Osteocyte (in vitro differentiated cells): ENCODE data around the gene MARS2. TPM values are rescaled to one million over a fixed set of nuclear protein-coding genes. Genes with fewer than 3 reads are reported as not detected.
A peak's percentile ranks its signal among the peaks of the same experiment; 100 is the strongest.
"Not testable (repeated sequence)": the region's sequence is repeated elsewhere in the genome, so short reads cannot be mapped to it uniquely, and the experiment has no call there.

Experiments used
- DNase-seq: peaks from one replicate; pipeline ENCODE4 v3.0.0; 2021; ENCODE audit warnings: mixed read lengths; ENCODE audit not compliant: unreplicated experiment; ENCODE audit errors: extremely low spot score
- H3K27ac Mint-ChIP-seq: one replicate; pipeline ENCODE4 v1.8.0; 2021; ENCODE audit warnings: mild to moderate bottlenecking, mixed read lengths; ENCODE audit not compliant: unreplicated experiment
- H3K27me3 Mint-ChIP-seq: one replicate; pipeline ENCODE4 v1.8.0; 2021; ENCODE audit warnings: mixed read lengths; ENCODE audit not compliant: unreplicated experiment
- H3K36me3 Mint-ChIP-seq: one replicate; pipeline ENCODE4 v1.8.0; 2021; ENCODE audit warnings: mixed read lengths; ENCODE audit not compliant: unreplicated experiment
- H3K4me1 Mint-ChIP-seq: one replicate; pipeline ENCODE4 v1.8.0; 2021; ENCODE audit warnings: mixed read lengths; ENCODE audit not compliant: unreplicated experiment
- H3K4me3 Mint-ChIP-seq: one replicate; pipeline ENCODE4 v1.8.0; 2021; ENCODE audit warnings: mild to moderate bottlenecking, moderate library complexity, mixed read lengths; ENCODE audit not compliant: unreplicated experiment
- H3K9me3 Mint-ChIP-seq: one replicate; pipeline ENCODE4 v1.8.0; 2021; ENCODE audit warnings: mixed read lengths; ENCODE audit not compliant: unreplicated experiment
- total RNA-seq: library from RNA; stranded (reverse); gene quantifications from 2 replicates; pipeline ENCODE4 v1.2.1, GENCODE V29; 2021
- TF ChIP-seq, protein P1 (sequence below): fragments of 200-600 bp; sonication (generic); IDR thresholded peaks from 2 replicates; pipeline ENCODE4 v1.5.0; 2021; ENCODE audit warnings: antibody characterized with exemption, mild to moderate bottlenecking, moderate library complexity

MARS2 gene
- total RNA-seq, 1 donor from 2014 or later = 3.8 TPM

DNA sequence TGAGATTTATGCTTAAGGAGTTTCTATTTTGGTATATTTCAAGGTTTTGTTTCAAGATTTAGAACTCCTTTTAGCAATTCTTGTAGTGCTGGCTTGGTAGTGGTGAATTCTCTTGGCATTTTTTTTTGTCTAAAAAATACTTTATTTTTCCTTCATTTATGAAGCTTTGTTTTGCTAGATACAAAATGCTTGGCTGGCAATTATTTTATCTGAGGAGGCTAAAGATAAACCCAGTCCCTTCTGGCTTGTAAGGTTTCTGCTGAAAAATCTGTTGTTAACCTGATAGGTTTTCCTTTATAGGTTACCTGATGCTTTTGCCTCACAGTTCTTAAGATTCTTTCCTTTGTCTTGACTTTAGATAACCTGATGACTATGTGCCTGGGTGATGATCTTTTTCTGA, 5.4 kb upstream of the MARS2 start:
- DNase-seq, H3K27me3 Mint-ChIP-seq, H3K27ac Mint-ChIP-seq, H3K4me3 Mint-ChIP-seq, H3K9me3 Mint-ChIP-seq, H3K4me1 Mint-ChIP-seq, H3K36me3 Mint-ChIP-seq: not testable (repeated sequence)

- H3K9me3 Mint-ChIP-seq = no peaks in the 10 kb centered on the region
- H3K4me3 Mint-ChIP-seq = no peak overlapping the region
- no peak for DNase-seq
- TF ChIP-seq, protein P1, sequence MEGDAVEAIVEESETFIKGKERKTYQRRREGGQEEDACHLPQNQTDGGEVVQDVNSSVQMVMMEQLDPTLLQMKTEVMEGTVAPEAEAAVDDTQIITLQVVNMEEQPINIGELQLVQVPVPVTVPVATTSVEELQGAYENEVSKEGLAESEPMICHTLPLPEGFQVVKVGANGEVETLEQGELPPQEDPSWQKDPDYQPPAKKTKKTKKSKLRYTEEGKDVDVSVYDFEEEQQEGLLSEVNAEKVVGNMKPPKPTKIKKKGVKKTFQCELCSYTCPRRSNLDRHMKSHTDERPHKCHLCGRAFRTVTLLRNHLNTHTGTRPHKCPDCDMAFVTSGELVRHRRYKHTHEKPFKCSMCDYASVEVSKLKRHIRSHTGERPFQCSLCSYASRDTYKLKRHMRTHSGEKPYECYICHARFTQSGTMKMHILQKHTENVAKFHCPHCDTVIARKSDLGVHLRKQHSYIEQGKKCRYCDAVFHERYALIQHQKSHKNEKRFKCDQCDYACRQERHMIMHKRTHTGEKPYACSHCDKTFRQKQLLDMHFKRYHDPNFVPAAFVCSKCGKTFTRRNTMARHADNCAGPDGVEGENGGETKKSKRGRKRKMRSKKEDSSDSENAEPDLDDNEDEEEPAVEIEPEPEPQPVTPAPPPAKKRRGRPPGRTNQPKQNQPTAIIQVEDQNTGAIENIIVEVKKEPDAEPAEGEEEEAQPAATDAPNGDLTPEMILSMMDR = no peak
- no peak overlapping the region for H3K27ac Mint-ChIP-seq
- H3K36me3 Mint-ChIP-seq = no peaks in the 10 kb centered on the region
- H3K27me3 Mint-ChIP-seq = peaks cover 4% of the 10 kb centered on the region
- peaks cover 6% of the 10 kb centered on the region for H3K4me1 Mint-ChIP-seq
Observed at GRCh38 chr2:197700960-197701359, 4.2 kb upstream of the MARS2 start.

DNA sequence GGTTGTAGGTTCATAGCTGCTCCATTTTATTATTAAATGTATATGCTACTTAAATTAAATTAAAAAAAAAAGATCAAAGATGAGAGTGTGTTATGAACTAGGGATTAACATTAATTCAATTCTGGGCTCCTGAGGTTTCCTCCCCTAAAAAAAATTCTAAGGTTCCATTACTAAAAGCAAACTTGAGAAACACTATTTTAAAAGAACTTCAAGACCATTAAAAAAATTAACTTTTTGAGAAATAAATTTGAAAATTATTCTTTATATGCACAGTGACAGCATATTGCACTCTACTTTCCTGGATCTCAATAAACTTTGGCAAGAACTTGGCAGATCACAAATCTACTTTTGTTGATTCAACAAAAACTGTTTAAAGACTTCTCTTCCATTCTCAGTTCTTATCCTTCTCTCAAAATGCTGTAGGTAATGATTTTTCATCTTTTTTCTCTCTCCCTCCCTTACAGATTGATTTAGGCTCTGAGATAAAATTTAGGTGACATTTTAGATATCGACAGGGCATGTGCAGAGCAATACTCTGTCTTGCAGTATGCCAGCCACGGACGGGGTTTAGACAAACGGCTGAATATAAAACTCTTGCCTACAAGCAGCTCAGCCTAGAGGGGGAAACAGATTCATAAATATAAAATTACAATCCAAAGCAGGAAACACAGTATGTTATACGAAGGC, 592 bp upstream of the MARS2 start:
- no peak for DNase-seq
- peak overlapping the region; percentile 84 for H3K27ac Mint-ChIP-seq
- H3K4me1 Mint-ChIP-seq = peaks cover 29% of the 10 kb centered on the region
- no peaks in the 10 kb centered on the region for H3K9me3 Mint-ChIP-seq
- H3K4me3 Mint-ChIP-seq = peak overlapping the region; percentile 84
- no peaks in the 10 kb centered on the region for H3K27me3 Mint-ChIP-seq
- no peaks in the 10 kb centered on the region for H3K36me3 Mint-ChIP-seq
- TF ChIP-seq, protein P1 = no peak

DNA sequence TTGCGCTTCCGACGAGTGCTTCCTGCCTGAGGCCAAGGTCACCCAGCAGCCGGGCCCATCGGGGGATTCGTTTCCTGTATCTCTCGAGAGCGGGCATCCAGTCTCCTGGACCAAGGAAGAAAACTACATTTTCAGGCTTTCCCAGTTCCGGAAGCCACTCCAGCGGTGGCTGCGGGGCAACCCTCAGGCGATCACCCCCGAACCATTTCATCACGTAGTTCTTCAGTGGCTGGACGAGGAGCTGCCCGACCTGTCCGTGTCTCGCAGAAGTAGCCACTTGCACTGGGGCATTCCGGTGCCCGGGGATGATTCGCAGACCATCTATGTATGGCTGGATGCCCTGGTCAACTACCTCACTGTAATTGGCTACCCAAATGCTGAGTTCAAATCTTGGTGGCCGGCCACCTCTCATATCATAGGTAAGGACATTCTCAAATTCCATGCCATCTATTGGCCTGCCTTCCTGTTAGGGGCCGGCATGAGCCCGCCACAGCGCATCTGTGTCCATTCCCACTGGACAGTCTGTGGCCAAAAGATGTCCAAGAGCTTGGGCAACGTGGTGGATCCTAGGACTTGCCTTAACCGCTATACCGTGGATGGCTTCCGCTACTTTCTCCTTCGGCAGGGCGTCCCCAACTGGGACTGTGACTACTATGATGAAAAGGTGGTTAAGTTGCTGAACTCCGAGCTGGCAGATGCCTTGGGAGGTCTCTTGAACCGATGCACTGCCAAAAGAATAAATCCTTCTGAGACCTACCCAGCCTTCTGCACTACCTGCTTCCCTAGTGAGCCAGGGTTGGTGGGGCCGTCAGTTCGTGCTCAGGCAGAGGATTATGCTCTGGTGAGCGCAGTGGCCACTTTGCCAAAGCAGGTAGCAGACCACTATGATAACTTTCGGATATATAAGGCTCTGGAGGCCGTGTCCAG, 1.0 kb downstream of the MARS2 start:
- Mint-ChIP-seq H3K9me3 (no peaks in the 10 kb centered on the region), H3K27me3 (no peaks in the 10 kb centered on the region), H3K27ac (peak overlapping the region; percentile 66)

DNA sequence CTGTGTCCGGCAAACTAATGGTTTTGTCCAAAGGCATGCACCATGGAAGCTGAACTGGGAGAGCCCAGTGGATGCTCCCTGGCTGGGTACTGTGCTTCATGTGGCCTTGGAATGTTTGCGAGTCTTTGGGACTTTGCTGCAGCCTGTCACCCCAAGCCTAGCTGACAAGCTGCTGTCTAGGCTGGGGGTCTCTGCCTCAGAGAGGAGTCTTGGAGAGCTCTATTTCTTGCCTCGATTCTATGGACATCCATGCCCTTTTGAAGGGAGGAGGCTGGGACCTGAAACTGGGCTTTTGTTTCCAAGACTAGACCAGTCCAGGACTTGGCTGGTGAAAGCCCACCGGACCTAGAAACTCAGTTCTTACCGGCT, 1.7 kb downstream of the MARS2 start:
- peak overlapping the region; percentile 84 for H3K4me3 Mint-ChIP-seq
- no peaks in the 10 kb centered on the region for H3K9me3 Mint-ChIP-seq
- TF ChIP-seq, protein P1 = no peak
- H3K27ac Mint-ChIP-seq = no peak overlapping the region
- DNase-seq = no peak
- H3K36me3 Mint-ChIP-seq = peaks cover 3% of the 10 kb centered on the region
- H3K4me1 Mint-ChIP-seq = peaks cover 29% of the 10 kb centered on the region
- H3K27me3 Mint-ChIP-seq = no peaks in the 10 kb centered on the region

More for the DNA sequence above, 1.0 kb downstream of the MARS2 start:
- H3K36me3 Mint-ChIP-seq = peaks cover 3% of the 10 kb centered on the region
- peaks cover 29% of the 10 kb centered on the region for H3K4me1 Mint-ChIP-seq
- H3K4me3 Mint-ChIP-seq = peak overlapping the region; percentile 84
- TF ChIP-seq, protein P1 = no peak
- DNase-seq = no peak
